ENCODE measurements around the gene PROP1. TPM values are rescaled to one million over a fixed set of nuclear protein-coding genes. Genes with fewer than 3 reads are reported as not detected.
"Not testable (repeated sequence)": the region's sequence is repeated elsewhere in the genome, so short reads cannot be mapped to it uniquely, and the experiment has no call there.

Gene PROP1
- not detected for polyA plus RNA-seq (2013, experiment 1 of 2; ENCODE audit: insufficient read length)
- polyA plus RNA-seq (2013, experiment 2 of 2; ENCODE audit: insufficient read length): not detected

DNA sequence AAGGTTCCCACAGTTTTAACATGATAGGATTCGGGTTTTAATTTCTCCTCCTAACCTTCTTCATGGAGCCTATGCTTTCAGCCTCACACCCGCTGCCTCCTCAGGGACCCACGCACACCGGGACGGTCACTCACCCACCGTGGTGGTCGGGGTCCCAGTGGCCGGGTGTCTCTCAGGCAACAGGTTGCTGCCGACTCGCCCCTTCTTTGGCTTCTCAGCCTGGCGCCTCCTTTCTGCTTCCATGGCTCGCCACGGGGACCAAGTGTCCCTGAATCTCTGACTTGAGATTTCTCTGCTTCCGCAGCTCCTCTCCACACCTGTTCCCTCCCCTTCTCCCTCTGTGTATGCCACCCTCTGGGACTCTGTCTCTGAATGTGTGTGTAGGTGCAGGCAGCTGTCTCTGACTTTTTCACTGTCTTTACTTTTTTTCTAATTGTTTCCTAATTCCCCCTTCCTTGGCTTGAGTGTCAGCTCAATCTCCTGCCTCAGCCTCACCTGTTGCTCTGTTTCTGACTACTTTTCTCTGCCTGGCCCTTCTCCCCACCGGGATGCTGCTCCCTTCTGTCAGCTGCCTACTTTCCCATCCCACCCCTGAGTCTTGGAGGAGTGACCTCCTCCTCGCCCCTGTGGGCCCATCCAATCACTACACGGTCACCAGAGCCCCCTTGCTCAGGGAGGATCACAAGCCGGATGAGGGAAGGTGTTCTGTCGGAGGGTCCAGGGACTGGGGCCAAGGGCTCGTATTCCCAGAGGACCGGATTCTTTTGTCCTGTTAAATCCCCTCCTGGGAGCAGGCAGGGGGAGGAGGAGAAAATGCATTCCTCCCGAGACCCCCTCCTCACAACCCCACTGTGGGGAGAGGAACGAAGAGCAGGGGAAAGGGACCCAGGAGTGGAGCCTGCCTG is at the start of gene PROP1:
TSS of gene PROP1 (minus strand) at position 552 of the 905 bp plus-strand sequence. CDS start at position 243, 309 bp downstream.
- DNase-seq: no peak

DNA sequence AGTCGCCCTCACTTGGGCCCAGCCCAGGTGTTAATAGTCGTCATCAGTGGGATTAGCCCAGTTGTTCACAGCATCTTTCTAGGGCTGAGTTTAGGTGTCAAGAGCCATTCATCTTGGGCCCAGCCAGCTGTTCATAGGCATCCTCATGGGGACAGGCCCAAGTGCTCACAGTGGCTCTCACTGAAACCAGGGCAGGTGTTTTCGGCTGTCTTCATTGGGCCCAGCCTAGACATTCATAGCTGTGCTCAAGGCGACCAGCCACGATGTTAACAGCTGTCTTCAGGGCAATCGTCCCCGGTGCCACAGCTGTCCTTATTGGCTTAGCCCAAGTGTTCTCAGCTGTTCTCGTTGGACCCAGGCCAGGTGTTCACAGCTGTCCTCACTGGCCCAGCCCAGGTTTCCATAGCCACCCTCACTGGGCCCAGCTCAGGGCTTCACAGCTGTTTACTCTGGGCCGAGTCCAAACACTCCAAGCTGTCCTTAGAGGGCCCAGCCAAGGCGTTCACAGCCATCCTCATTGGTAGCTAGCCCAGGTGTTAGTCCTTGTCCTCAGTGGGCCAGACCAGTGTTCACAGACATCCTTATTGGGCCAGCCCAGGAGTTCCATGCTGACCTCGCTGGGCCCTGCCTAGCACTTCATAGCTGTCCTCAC is 23.5 kb upstream of the PROP1 start:
- not testable (repeated sequence) for DNase-seq

DNA sequence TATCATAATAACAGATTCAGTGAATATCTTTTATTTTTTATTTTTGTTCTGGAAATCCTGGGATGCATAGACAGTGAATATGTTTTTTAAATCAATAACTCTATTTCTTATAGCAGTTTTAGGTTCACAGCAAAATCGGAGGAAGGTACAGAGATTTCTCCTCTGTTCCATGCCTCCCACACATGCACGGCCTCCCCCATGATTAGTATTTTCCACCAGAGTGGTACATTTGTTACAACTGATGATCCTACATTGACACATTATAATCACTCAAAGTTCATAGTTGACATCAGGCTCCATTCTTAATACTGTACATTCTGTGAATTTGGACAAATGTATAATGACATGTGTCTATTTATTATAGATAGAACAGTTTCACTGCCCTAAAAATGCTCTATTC is 16.7 kb upstream of the PROP1 start:
- DNase-seq: not testable (repeated sequence)

DNA sequence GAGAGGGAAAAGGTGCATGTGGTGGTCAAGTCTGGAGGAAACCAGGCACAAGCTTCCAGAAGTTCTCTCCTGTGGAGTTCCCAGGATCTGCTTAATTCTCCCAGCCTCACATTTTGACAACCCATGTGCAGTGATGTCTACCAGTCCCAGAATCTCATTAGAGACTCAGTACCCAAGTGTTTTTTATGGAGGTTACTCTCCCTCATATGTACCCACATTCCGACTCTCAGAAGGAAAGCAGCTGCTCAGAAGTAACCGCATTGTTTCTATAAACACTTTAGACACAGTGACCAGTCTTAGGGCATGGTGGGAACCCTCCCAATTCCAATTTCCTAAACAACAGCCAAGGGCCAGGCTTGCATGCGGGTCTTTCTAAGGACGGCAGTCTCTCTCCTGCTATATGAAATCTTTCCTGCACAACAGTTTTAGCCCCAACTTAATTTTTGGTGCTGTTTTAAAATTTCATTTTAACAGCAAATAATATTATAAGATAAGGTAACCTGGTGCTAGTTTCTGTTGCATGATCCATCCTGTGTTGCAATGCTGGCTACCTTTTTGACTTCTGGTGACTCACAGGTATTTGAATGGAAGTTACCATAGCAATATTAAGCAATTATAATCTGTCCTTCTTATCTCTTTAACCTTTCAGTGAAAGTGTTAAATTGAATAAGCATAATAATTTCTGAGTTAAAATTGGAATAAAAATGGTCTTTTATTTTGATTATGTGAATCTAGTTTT is 15.9 kb upstream of the PROP1 start:
- not testable (repeated sequence) for DNase-seq

DNA sequence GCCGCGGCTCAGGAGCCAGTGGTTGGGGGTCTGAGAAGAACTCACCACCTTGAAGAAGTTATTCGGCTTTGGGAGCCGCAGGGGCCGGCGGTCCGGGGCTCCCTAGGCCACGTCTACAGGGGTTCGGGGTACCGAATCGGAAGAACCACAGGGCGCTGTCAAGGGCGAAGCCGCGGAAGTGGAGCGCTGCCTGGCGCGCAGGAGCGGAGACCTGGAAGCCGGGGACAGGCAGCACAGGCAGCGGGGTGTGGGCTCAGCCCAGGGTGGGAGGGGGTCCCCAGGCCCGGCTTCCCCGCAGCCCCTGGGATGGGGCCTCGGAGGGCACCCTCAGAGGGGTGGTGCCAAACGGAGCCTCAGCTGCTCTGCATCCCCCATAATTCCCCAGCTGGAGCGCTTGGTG is 11.2 kb upstream of the PROP1 start:
- DNase-seq: not testable (repeated sequence)

DNA sequence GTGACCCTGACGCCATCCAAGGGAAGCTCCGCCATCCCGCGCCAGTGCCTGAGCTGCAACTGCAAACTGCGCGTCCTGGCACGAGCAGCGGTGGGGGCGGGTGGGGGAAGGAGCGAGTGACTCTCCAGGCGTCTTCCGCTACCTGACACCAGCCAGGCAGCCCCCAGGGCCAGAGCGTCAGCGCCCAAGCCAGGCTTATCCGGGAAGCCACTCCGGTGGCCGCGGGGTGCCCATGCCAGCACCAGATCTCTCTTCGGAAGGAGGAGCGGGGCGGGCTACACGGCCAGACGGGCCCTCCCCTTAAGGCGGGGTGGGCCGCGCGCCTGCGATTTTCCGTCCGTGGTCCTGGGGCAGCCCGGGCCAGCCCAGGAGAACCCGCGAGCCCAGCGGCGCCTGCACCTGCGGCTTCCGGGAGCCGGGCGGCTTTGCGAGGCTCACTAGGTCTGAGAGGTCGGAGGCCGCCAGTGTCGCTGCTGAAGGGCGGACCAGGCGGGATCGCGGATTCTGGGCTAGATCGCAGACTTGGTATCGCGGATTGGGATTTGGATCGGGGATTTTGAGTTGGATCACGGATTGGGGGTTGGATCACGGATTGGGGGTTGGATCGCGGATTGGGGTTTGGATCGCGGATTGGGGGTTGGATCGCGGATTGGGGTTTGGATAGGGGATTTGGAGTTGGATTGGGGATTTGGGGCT is 10.6 kb upstream of the PROP1 start:
- DNase-seq: not testable (repeated sequence)

DNA sequence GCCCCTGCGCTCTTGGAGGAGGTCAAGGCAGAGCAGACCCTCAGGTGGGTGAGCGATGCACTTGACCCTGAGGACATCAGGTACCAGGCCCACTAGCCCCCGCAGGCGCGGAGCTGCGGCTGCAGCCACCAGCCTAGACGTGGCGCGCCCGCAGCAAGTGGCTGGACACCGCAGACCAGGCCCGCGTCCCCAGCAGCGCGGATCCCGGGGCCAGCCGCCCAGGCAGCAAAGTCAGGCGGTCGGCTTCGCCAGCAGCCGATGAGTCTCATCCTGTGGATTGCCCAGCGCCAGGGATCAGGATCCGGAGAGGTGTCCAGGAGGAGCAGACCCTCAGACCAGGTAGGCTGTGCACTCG is 10.1 kb upstream of the PROP1 start:
- DNase-seq: not testable (repeated sequence)

DNA sequence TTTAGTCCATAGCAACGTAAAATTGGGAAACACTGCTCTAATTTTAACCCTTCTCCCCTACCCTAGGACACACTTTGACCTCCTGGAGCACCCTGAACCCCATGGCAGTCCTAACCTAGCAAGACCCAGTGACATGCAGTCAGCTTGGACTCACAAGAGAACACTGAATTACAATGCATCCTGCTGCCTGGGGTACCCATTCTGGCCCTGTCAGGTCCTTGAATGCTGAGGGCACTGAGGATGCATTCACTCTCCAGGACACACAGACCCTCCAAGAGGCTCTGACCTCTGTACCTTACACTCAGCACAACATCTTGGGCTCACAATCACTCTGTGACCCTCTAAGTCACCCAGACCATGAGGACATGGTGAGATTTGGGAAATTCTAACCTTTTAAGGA is 1.8 kb upstream of the PROP1 start:
- no peak for DNase-seq

DNA sequence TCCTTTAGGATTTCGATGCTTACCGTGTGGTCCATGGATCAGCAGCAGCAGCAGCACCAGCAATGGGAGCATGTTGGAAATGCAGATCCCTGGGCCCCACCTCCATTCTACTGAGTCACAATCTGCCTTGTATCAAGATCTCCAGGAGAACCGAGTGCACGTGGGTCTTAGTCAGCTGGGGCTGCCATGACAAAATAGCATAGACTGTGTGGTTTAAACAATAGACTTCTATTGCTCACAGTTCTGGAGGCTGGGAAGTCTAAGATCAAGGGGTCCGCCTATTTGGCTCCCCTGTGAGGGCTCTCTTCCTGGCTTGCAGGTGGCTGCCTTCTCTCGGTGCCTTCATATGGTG is 1.3 kb upstream of the PROP1 start:
- no peak for DNase-seq

DNA sequence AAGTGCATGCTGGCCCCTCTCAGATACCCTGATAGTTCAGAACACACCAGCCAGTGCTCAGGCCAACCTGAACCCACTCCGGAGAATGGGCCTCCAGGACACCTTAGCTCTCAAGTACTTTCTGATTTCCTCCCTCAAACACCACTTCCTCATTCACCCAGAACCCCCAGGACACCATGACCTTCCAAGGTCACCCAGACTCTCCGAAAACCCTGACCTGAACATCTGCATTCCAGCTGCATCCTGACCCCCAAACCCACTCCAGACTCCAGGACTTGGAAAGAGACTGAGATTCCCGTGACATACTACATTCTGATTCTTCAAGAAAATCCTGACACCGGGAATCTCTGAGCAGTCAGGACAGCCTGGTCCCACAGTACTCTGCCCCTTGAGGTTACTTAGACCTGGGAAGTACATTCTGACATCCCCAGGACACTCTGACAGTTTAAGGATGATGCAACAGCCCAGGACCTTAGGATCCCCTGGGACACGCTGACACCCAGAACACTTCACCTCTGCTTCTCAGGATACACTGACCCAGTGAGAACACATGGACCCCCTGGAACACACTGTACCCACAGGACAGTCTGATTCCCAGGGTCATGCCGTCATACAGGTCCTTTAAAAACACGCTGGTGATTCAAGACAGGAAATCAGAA is 747 bp upstream of the PROP1 start:
- no peak for DNase-seq

DNA sequence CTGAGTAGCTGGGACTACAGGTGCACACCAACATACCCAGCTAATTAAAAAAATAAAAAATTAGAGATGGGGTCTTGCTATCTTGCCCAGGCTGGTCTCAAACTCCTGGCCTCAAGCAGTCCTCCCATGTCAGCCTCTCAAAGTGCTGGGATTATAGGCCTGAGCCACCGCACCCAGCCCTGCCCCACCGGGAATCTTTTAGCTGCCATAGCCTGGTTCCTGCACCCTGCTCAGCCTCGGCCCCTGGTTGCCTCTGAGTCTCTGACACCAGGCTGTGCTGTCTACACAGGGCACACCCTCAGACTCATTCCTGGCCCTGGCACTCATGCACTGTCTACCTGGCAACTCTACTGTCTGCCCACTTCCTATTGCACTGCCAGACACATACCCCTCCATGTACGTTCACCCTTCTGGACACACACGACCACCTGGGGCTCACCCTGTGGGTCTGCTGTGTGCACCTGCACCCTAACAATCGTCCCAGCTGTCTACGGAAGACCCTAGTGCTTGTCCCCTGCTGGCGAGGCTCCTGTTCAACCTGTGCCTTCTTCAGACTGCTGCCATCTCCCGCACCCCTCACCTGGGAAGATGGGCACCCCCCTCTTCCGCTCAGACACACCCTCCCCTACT is 1.4 kb downstream of the PROP1 start:
- DNase-seq: no peak

DNA sequence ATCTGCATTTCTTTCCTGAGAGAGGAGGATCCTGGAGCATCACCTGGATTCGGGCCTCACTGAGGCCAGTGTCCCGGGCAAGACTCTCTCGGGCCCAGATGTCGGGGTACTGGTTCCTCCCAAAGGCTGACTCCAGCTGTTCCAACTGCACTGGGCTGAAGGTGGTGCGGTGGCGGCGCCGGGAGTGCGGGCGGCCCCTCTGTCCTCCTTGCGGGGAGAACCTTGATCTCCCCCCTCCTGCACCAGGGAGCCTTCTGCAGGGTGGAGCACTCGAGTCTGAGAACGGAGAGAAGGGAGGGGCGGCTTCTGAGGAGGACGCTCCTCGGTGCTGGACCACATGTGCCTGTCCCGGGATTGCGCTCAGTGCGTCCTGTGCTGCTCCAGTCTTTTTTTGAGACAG is 2.0 kb downstream of the PROP1 start:
- no peak for DNase-seq

DNA sequence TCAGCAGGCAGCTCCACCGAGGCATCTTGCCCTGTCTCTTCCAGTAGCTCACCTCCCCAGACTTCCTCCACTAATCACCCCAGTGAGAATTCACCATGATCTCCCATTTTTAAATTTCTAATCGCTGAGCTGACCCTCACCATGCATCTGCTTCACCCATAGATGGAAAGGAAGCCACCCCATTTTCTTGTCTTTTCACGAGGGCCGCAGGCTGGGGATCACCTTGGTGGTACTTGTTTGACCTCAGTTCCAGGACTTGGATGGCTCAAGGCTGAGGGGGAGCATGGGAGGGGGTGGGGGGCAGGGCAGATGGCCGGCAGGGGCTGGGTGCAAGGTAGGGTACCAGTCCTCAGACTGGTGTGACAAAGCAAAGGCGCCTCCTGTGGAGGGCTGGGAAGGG is 3.6 kb downstream of the PROP1 start:
- DNase-seq: no peak

DNA sequence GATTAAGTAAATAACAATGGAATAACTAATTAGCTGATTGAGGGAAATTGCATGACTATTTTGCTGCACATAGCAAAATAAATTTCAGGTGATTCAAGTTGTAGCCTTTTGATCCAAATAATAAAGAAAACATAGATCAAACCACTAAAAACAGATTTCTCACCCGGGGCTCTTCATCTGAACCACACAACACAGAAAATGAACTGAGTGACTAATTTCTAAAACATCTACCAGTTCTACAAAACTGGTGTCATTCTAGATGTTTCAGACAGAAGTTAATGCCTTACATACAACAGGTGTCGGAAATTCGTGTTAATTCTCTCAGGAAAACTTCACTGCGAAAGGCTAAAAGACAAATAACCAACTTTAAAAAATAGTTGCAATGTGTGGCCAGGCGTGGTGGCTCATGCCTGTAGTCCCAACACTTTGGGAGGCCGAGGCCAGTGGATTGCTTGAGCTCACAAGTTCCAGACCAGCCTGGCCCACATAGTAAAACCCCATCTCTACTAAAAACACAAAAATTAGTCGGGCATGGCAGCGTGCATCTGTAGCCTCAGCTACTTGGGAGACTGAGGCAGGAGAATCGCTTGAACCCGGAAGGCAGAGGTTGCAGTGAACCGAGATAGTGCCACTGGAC is 6.9 kb downstream of the PROP1 start:
- no peak for DNase-seq

DNA sequence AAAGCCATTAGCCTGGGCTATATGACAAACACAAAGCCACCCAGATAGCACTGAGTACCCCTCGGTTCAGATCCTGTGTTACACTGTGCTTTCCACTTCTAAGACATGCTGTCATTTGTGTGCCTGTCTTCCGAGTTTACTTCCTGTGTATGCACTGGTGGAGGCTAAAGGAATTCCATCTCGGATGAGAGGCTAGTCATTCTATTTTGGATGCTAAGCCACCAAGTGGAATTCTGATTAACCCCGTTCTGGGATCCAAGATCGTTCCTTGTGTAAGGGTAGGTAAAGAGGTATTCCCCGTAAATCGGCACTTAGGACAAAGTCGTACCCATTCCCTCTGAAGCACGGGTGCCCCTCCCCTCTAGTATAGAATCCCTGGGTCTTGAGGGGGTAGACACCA is 8.7 kb downstream of the PROP1 start:
- no peak for DNase-seq

DNA sequence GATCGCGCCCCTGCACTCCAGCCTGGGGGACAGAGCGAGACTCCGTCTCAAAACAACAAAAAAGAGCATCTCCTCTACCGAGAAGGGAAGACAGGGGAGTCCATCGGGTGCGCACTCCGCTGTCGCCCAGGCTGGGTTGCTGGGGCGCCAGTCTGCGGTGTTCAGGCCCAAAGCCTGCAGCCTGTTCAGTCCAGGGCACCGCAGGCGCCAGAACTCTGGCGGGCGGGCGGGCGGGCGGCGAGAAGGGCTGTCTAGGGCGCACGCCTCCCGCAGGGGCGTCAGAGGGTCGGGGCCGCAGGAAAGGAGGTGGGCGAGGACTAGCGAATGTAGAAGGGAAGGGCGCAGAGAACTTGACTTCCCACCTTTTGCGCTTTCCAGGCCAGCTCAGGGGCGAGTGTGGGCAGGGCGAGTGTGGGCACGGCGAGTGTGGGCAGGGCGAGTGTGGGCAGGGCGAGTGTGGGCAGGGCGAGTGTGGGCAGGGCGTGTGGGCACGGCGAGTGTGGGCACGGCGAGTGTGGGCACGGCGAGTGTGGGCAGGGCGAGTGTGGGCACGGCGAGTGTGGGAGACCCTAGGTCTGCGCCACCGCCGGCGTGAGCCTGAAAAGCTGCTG is 10.5 kb downstream of the PROP1 start:
- DNase-seq: no peak

DNA sequence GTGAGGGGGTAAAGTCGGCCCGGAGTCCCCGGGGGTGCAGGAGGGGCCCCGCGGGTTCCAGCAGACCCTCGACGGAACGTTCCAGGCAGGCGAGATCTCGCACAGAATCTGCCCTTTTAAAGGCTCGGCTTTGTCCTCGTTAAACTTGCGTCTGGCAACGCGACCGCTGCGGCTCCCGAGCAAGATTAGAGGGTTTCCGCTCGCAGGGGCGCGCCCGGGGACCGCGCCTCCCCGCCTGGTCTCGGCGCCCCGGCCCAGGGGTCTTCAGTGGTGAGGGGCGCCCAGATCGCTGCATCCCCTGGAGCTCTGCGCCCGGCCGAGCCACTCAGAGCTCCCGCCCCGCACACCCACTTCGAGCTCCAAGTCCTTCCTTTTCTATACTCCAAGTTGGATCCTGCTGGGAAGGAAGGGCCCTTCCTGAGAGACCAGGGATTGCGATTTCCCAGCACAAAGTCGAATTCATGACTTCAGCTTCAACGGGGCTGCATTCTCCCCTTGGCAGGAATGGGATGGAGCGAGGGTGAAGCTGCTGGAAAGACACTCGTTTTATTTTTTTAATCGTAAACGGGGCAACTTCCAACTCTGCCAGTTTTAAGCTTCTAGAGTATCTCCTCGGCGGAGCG is 11.3 kb downstream of the PROP1 start:
- DNase-seq: peak; percentile 7

DNA sequence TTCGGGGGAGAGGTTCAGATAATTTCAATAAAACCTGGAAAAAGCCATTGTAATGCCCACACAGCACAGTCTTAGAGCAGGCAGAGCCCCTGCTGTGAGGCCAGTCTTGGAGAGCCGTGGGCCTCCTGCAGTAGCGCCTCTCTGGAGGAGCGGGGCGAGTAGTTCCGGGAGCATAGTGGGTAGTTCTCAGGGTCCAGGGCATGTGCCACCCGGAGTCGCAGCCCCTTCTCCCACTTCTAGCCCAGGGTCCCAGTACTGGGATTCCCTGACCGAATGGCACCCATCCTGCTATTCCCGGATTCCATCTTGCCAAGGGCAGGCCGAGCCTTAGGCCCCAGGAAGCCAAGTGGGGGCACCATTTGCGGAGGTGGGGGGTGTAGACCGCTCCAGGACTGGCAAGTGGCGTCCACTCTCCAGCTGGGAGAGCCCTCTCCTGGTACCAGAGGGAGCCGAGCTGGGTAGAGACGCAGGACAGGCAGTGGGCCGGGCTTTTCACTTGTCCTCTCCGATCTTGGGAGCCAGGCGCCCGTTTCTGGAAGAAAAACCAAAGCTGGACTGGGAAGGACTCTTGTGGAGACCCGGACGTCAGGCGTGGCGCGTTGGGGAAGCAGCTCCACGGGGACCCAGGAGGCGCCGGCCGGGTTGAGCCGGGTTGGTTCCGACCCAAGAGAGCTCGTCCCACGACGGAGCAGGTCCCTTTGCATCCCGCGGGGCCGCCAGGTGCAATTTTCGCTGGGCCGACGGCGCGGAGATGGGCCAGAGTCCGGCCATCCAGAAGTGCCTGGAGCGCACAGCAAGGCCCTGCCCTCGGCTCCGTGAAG is 12.1 kb downstream of the PROP1 start:
- no peak for DNase-seq

DNA sequence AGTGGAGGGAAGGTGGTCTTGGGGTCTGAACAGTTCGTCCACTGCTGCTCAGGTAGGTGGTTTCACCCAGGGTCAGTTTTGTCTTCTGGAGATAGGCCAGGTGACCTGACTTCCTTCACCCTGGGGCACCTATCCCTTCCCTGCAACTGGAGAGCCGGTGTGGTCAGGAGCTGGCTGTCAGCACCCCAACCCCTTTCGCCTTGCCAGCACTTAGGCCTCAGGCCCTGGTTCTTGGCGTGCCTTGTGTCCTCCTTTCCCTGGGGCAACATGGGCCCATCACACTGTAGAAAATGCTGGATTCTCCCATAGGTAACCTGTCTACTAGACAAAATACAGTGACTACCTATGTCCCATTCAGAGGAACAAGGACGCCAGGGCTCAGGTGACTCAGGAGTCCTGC is 13.1 kb downstream of the PROP1 start:
- DNase-seq: no peak
